A549 (cell line): Measurements from ENCODE around the gene PRR15L.
"Not testable (repeated sequence)": the region's sequence is repeated elsewhere in the genome, so short reads cannot be mapped to it uniquely, and the experiment has no call there.

Experiments
- CEBPB ChIP-seq, 2 experiments: fragments of >200 bp in 1 of 2; sonication (Bioruptor Twin) in 1 of 2; formaldehyde crosslinking in 1 of 2; IDR thresholded peaks; 2 replicates each; pipeline ENCODE4 v1.6.1; 2012 to 2016
- CHD4 ChIP-seq: fragments of 200-600 bp; sonication (generic); IDR thresholded peaks from 2 replicates; pipeline ENCODE4 v1.6.1; 2016; ENCODE audit warnings: antibody characterized with exemption, mild to moderate bottlenecking, borderline replicate concordance
- CTCF ChIP-seq: fragments of >200 bp; sonication (Bioruptor Twin); formaldehyde crosslinking; IDR thresholded peaks from 3 replicates; pipeline ENCODE4 v1.5.1; 2016
- EP300 ChIP-seq, 2 experiments: fragments of >200 bp; sonication (Bioruptor Twin); formaldehyde crosslinking; IDR thresholded peaks; 2 replicates in 1 of 2; 3 replicates in 1 of 2; pipeline ENCODE4 v1.6.1; 2016 to 2017
- MYC ChIP-seq: IDR thresholded peaks from 2 replicates; pipeline ENCODE4 v1.6.1; 2012; ENCODE audit warnings: mild to moderate bottlenecking, inconsistent platforms, low read length, improper control_type of control experiment, borderline replicate concordance
- TF ChIP-seq, protein P1 (sequence below): fragments of 250-450 bp; sonication (Bioruptor Pico); IDR thresholded peaks from 2 replicates; pipeline ENCODE4 v1.5.0; 2021; ENCODE audit warnings: mild to moderate bottlenecking, moderate library complexity, borderline replicate concordance

GRCh38 chr17:48001657-48002056 lies 44.0 kb upstream of the PRR15L start:
- TF ChIP-seq CHD4; CTCF; EP300 (IDR thresholded peaks at IDR 0.05); CEBPB (IDR thresholded peaks at IDR 0.05); MYC: not testable (repeated sequence)
- TF ChIP-seq, protein P1, sequence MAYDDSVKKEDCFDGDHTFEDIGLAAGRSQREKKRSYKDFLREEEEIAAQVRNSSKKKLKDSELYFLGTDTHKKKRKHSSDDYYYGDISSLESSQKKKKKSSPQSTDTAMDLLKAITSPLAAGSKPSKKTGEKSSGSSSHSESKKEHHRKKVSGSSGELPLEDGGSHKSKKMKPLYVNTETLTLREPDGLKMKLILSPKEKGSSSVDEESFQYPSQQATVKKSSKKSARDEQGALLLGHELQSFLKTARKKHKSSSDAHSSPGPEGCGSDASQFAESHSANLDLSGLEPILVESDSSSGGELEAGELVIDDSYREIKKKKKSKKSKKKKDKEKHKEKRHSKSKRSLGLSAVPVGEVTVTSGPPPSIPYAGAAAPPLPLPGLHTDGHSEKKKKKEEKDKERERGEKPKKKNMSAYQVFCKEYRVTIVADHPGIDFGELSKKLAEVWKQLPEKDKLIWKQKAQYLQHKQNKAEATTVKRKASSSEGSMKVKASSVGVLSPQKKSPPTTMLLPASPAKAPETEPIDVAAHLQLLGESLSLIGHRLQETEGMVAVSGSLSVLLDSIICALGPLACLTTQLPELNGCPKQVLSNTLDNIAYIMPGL (CRISPR knock-in tag), result not testable (repeated sequence)
